HuH-7 (cell line): Measurements from ENCODE around the gene IL12B.
A peak's percentile ranks its signal among the peaks of the same experiment; 100 is the strongest.
"Not testable (repeated sequence)": the region's sequence is repeated elsewhere in the genome, so short reads cannot be mapped to it uniquely, and the experiment has no call there.

ENCODE experiments used
- DNase-seq: peaks from one replicate; pipeline ENCODE4 v3.0.0; 2011; ENCODE audit warnings: low spot score

Gene IL12B

GRCh38 chr5:159332800-159333544 lies 2.7 kb upstream of the IL12B start:
- DNase-seq = no peak

- peak; percentile 61 for DNase-seq
Observed at GRCh38 chr5:159331093-159331973, 1.0 kb upstream of the IL12B start.

- DNase-seq = no peak
Observed at GRCh38 chr5:159324986-159325385, 5.3 kb downstream of the IL12B start.

- DNase-seq = no peak
Observed at GRCh38 chr5:159324102-159324755, 6.1 kb downstream of the IL12B start.

GRCh38 chr5:159322180-159322579 lies 8.1 kb downstream of the IL12B start:
- no peak for DNase-seq

- no peak for DNase-seq
Observed at GRCh38 chr5:159319832-159320231, 10.5 kb downstream of the IL12B start.

- DNase-seq = no peak
Observed at GRCh38 chr5:159319363-159319762, 10.9 kb downstream of the IL12B start.

GRCh38 chr5:159318448-159318847 lies 11.8 kb downstream of the IL12B start:
- no peak for DNase-seq

GRCh38 chr5:159317849-159318248 lies 12.4 kb downstream of the IL12B start:
- DNase-seq = no peak

- DNase-seq = peak; percentile 56
Observed at GRCh38 chr5:159316519-159317383, 13.5 kb downstream of the IL12B start.

- no peak for DNase-seq
Observed at GRCh38 chr5:159313197-159313596, 17.1 kb downstream of the IL12B start.

- no peak for DNase-seq
Observed at GRCh38 chr5:159311063-159311462, 19.2 kb downstream of the IL12B start.

GRCh38 chr5:159310511-159310910 lies 19.8 kb downstream of the IL12B start:
- no peak for DNase-seq

- no peak for DNase-seq
Observed at GRCh38 chr5:159309689-159310433, 20.4 kb downstream of the IL12B start.

GRCh38 chr5:159304961-159305595 lies 25.2 kb downstream of the IL12B start:
- DNase-seq = no peak

- DNase-seq = no peak
Observed at GRCh38 chr5:159303286-159303685, 27.0 kb downstream of the IL12B start.

- not testable (repeated sequence) for DNase-seq
Observed at GRCh38 chr5:159301929-159302860, 28.1 kb downstream of the IL12B start.

- no peak for DNase-seq
Observed at GRCh38 chr5:159301466-159301865, 28.8 kb downstream of the IL12B start.

GRCh38 chr5:159297300-159297699 lies 33.0 kb downstream of the IL12B start:
- not testable (repeated sequence) for DNase-seq
